ACC112 (cell line): ENCODE results near the gene PDS5A.
A peak's percentile ranks its signal among the peaks of the same experiment; 100 is the strongest.
"Not testable (repeated sequence)": the region's sequence is repeated elsewhere in the genome, so short reads cannot be mapped to it uniquely, and the experiment has no call there.

Experiments
- H2AFZ ChIP-seq: fragments of 200-600 bp; sonication (generic); one replicate; pipeline ENCODE4 v1.6.0; 2017; ENCODE audit warnings: antibody characterized with exemption, low read length; ENCODE audit not compliant: unreplicated experiment
- H3K27ac ChIP-seq: fragments of 200-600 bp; sonication (generic); 2 replicates; pipeline ENCODE4 v1.5.1; 2014; ENCODE audit warnings: low read depth, mild to moderate bottlenecking, antibody characterized with exemption, low read length, moderate library complexity
- H3K27me3 ChIP-seq: fragments of 200-600 bp; sonication (generic); 2 replicates; pipeline ENCODE4 v1.6.1; 2014; ENCODE audit warnings: mild to moderate bottlenecking, antibody characterized with exemption, low read length, moderate library complexity, mixed read lengths; ENCODE audit not compliant: insufficient read depth
- H3K36me3 ChIP-seq: fragments of 200-600 bp; sonication (generic); 2 replicates; pipeline ENCODE4 v1.6.1; 2016; ENCODE audit warnings: mild to moderate bottlenecking, antibody characterized with exemption, low read length, moderate library complexity, mixed read lengths; ENCODE audit not compliant: insufficient read depth
- H3K4me1 ChIP-seq: fragments of 200-600 bp; sonication (generic); one replicate; pipeline ENCODE4 v1.6.1; 2016; ENCODE audit warnings: low read length, mixed read lengths; ENCODE audit not compliant: insufficient read depth, unreplicated experiment, control insufficient read depth
- H3K4me3 ChIP-seq: fragments of 200-600 bp; sonication (generic); 2 replicates; pipeline ENCODE4 v1.5.1; 2014; ENCODE audit warnings: mild to moderate bottlenecking, low read depth, low read length
- H3K79me2 ChIP-seq: fragments of 200-600 bp; sonication (generic); one replicate; pipeline ENCODE4 v1.6.0; 2016; ENCODE audit warnings: low read length; ENCODE audit not compliant: control insufficient read depth, unreplicated experiment, insufficient read depth

Gene PDS5A

GRCh38 chr4:39963656-39964055 lies 14.1 kb downstream of the PDS5A start:
- H3K27ac ChIP-seq: no peak overlapping the region
- H3K79me2 ChIP-seq: peaks cover 91% of the 10 kb centered on the region
- peaks cover 8% of the 10 kb centered on the region; the same call in 1 of the 2 replicates for H3K36me3 ChIP-seq
- no peaks in the 10 kb centered on the region for H3K27me3 ChIP-seq
- no peaks in the 10 kb centered on the region for H3K4me1 ChIP-seq
- no peak overlapping the region for H2AFZ ChIP-seq
- no peak overlapping the region for H3K4me3 ChIP-seq

- H2AFZ ChIP-seq: no peak overlapping the region
- no peaks in the 10 kb centered on the region for H3K4me1 ChIP-seq
- peaks cover 8% of the 10 kb centered on the region; the same call in 1 of the 2 replicates for H3K36me3 ChIP-seq
- no peak overlapping the region for H3K27ac ChIP-seq
- no peaks in the 10 kb centered on the region for H3K27me3 ChIP-seq
- H3K4me3 ChIP-seq: no peak overlapping the region
- H3K79me2 ChIP-seq: peaks cover 96% of the 10 kb centered on the region
Observed at GRCh38 chr4:39961311-39961877, 16.3 kb downstream of the PDS5A start.

- Histone ChIP-seq H3K27ac (no peak overlapping the region), H3K4me3 (no peak overlapping the region), H2AFZ (no peak overlapping the region), H3K79me2 (peaks cover 84% of the 10 kb centered on the region), H3K36me3 (no peaks in the 10 kb centered on the region), H3K27me3 (no peaks in the 10 kb centered on the region), H3K4me1 (peaks cover 8% of the 10 kb centered on the region)
Observed at GRCh38 chr4:39950861-39951481, 26.7 kb downstream of the PDS5A start.

- H3K27ac ChIP-seq: no peak overlapping the region
- H3K36me3 ChIP-seq: no peaks in the 10 kb centered on the region
- H2AFZ ChIP-seq: no peak overlapping the region
- peaks cover 79% of the 10 kb centered on the region for H3K79me2 ChIP-seq
- no peaks in the 10 kb centered on the region for H3K27me3 ChIP-seq
- H3K4me3 ChIP-seq: no peak overlapping the region
- H3K4me1 ChIP-seq: peaks cover 8% of the 10 kb centered on the region
Observed at GRCh38 chr4:39947963-39948362, 29.7 kb downstream of the PDS5A start.

- no peak overlapping the region for H3K4me3 ChIP-seq
- H3K79me2 ChIP-seq: peaks cover 79% of the 10 kb centered on the region
- no peaks in the 10 kb centered on the region for H3K36me3 ChIP-seq
- peak overlapping the region; percentile 5; the same call in 1 of the 2 replicates for H3K27ac ChIP-seq
- H3K4me1 ChIP-seq: peaks cover 8% of the 10 kb centered on the region
- no peaks in the 10 kb centered on the region for H3K27me3 ChIP-seq
- H2AFZ ChIP-seq: no peak overlapping the region
Observed at GRCh38 chr4:39947417-39947816, 30.3 kb downstream of the PDS5A start.

GRCh38 chr4:39944245-39944644 lies 33.5 kb downstream of the PDS5A start:
- not testable (repeated sequence) for H3K36me3 ChIP-seq, H3K27ac ChIP-seq, H3K4me3 ChIP-seq, H3K27me3 ChIP-seq, H2AFZ ChIP-seq
- Histone ChIP-seq H3K4me1 (peaks cover 13% of the 10 kb centered on the region), H3K79me2 (peaks cover 84% of the 10 kb centered on the region)

- H3K36me3 ChIP-seq: 0 out of 2 replicates have a peak, but pooled peaks cover 2% of the 10 kb centered on the region
- H3K4me3 ChIP-seq: no peak overlapping the region
- peaks cover 9% of the 10 kb centered on the region for H3K4me1 ChIP-seq
- no peak overlapping the region for H3K27ac ChIP-seq
- no peaks in the 10 kb centered on the region for H3K27me3 ChIP-seq
- H3K79me2 ChIP-seq: peaks cover 82% of the 10 kb centered on the region
- H2AFZ ChIP-seq: no peak overlapping the region
Observed at GRCh38 chr4:39942507-39942906, 35.2 kb downstream of the PDS5A start.

- no peaks in the 10 kb centered on the region for H3K27me3 ChIP-seq
- 0 out of 2 replicates have a peak, but pooled peaks cover 2% of the 10 kb centered on the region for H3K36me3 ChIP-seq
- H3K79me2 ChIP-seq: peaks cover 84% of the 10 kb centered on the region
- no peak overlapping the region for H2AFZ ChIP-seq
- H3K4me3 ChIP-seq: no peak overlapping the region
- H3K4me1 ChIP-seq: peaks cover 5% of the 10 kb centered on the region
- H3K27ac ChIP-seq: no peak overlapping the region
Observed at GRCh38 chr4:39941682-39942217, 36.0 kb downstream of the PDS5A start.

GRCh38 chr4:39937683-39938268 lies 39.9 kb downstream of the PDS5A start:
- no peak overlapping the region for H3K4me3 ChIP-seq
- no peaks in the 10 kb centered on the region for H3K27me3 ChIP-seq
- H2AFZ ChIP-seq: no peak overlapping the region
- H3K79me2 ChIP-seq: peaks cover 90% of the 10 kb centered on the region
- 0 out of 2 replicates have a peak, but pooled peaks cover 2% of the 10 kb centered on the region for H3K36me3 ChIP-seq
- H3K27ac ChIP-seq: no peak overlapping the region
- peaks cover 25% of the 10 kb centered on the region for H3K4me1 ChIP-seq

- H3K27me3 ChIP-seq: no peaks in the 10 kb centered on the region
- peaks cover 89% of the 10 kb centered on the region for H3K79me2 ChIP-seq
- H3K27ac ChIP-seq: no peak overlapping the region
- H3K36me3 ChIP-seq: peaks cover 6% of the 10 kb centered on the region; the same call in 1 of the 2 replicates
- peaks cover 24% of the 10 kb centered on the region for H3K4me1 ChIP-seq
- no peak overlapping the region for H3K4me3 ChIP-seq
- no peak overlapping the region for H2AFZ ChIP-seq
Observed at GRCh38 chr4:39936565-39937418, 40.9 kb downstream of the PDS5A start.
